Sigmoid colon (tissue), 4 donors: ENCODE measurements around the gene LAD1.

Experiments used
- CTCF ChIP-seq, 4 experiments: fragments of 450-650 bp in 3 of 4; fragments of 200-600 bp in 1 of 4; IDR thresholded peaks; one replicate each; pipeline ENCODE4 v1.5.1; 2016 to 2019; ENCODE audit warnings: antibody characterized with exemption in 4 of 4, mild to moderate bottlenecking in 3 of 4, moderate library complexity in 2 of 4
- EP300 ChIP-seq, 4 donors: sonication (generic); formaldehyde crosslinking; IDR thresholded peaks; one replicate each; pipeline ENCODE4 v1.6.1; 2017; ENCODE audit warnings: antibody characterized with exemption in 4 of 4
- POLR2AphosphoS5 ChIP-seq, 4 donors: sonication (generic); formaldehyde crosslinking; IDR thresholded peaks; one replicate each; pipeline ENCODE4 v1.6.1; 2017; ENCODE audit warnings: antibody characterized with exemption in 4 of 4

DNA sequence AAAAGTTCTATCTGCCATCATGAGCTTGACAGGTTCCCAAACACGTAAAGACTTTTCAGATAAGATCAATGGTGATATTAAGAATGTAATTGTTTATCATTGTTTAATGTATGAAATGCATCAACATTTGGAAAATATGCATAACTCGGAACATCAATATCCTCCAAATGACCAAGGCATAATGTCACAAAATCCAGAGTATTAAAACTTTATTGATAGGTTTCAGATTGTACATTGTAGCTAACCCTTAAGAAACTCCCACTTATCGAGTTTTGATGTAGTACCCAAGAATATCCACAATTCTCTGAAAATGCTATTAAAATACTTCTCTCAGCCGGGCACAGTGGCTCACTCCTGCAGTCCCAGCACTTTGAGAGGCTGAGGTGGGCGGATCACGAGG is 34.5 kb upstream of the LAD1 start:
- no peak for TF ChIP-seq CTCF (IDR thresholded peaks at IDR 0.05)
- no peak for TF ChIP-seq EP300 (IDR thresholded peaks at IDR 0.05)
- no peak for TF ChIP-seq POLR2AphosphoS5 (IDR thresholded peaks at IDR 0.05)
